ENCODE data around the gene OSMR. TPM values are rescaled to one million over a fixed set of nuclear protein-coding genes. Genes with fewer than 3 reads are reported as not detected.

OSMR gene
- total and polyA plus RNA-seq, 5 donors: 9.8 to 47.6 (median 19.4) TPM

DNA sequence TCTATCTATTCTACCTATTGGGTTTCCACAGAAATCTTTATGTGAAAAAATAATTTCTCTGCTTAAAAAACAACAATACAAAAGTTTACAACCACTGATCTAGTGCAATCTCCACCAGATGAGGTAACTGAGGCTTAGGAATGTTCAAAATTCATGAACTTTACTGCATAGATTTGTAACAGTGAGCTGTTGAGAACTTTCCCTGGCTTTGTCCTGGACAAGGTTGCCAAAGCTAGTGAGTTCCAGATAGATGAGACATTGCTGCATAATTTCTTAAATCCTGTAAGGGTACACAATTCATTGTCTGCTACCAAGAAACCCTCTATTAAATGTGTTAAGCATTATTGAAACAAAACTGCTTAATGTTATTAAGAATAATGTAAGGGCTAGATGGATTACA lies 102.7 kb downstream of the OSMR start:
- H3K27ac ChIP-seq (ENCODE audit: low read length): no peak overlapping the region
- H3K4me3 ChIP-seq (ENCODE audit: low read length): no peak overlapping the region
- intact Hi-C loops (cut with DNase I): no loop called here
- H3K9me3 ChIP-seq (ENCODE audit: control insufficient read depth, low read length): peaks cover 3% of the 10 kb centered on the region
- DNase-seq (no peak), ATAC-seq (no peak)
- no peaks in the 10 kb centered on the region for H3K4me1 ChIP-seq (ENCODE audit: control insufficient read depth, insufficient read depth, low read length)
- H3K27me3 ChIP-seq (ENCODE audit: control insufficient read depth, insufficient read depth): no peaks in the 10 kb centered on the region

DNA sequence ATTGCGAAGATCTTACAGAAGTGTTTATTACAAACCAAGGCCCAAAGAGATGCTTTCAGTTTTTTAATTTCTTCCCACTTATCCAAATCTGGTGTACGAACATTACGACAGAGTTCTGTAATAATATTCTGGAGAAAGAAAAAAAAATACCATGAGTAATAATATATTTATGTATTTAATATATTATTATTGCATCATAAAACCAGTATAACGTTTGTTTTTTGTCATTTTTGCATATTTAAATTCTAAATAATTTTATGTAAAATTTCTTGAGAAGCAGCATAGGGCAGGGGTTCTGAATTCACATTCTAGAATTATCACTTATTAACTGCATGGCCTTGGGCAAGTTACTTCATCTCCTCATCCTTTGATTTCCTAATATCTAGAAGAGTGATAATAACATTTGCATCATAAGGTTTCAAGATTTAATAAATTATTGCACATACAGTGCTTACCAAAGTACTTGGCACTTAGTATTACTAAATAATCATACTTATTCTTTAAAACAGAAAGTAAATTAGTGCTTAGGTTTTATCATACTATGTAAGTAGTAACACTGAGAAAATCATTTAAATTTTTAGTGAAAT lies 107.7 kb downstream of the OSMR start:
- 93% methylated on average over 4 of the region's 4 CpGs for WGBS
- H3K9me3 ChIP-seq (ENCODE audit: control insufficient read depth, low read length): peaks cover 3% of the 10 kb centered on the region
- DNase-seq (no peak), ATAC-seq (no peak)
- no peaks in the 10 kb centered on the region for H3K4me1 ChIP-seq (ENCODE audit: control insufficient read depth, insufficient read depth, low read length)
- intact Hi-C loops (cut with DNase I): no loop called here
- H3K27ac ChIP-seq (ENCODE audit: low read length): no peak overlapping the region
- H3K4me3 ChIP-seq (ENCODE audit: low read length): no peak overlapping the region
- no peaks in the 10 kb centered on the region for H3K27me3 ChIP-seq (ENCODE audit: control insufficient read depth, insufficient read depth)

DNA sequence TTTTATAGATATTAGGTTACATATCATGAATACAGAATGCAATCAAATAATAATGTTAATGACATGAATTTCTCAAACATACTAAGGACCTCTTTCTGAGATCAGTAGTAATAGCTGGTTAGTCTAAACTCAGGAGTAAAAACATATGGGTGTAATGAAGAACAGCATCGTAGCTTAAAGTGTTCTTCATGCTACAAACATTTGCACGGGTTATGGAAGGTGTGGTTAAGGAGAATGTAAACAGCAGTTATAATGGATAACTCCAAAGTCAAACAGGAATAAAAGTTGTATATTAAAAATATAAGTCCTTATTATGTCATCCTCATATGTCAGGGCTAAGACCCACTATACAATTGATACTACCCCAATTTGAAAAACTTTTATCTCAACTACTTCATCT lies 115.9 kb downstream of the OSMR start:
- H3K9me3 ChIP-seq (ENCODE audit: control insufficient read depth, low read length): no peaks in the 10 kb centered on the region
- WGBS: 98% methylated on average over 2 of the region's 2 CpGs
- ATAC-seq: no peak
- no peaks in the 10 kb centered on the region for H3K27me3 ChIP-seq (ENCODE audit: control insufficient read depth, insufficient read depth)
- H3K4me1 ChIP-seq (ENCODE audit: control insufficient read depth, insufficient read depth, low read length): no peaks in the 10 kb centered on the region
- H3K4me3 ChIP-seq (ENCODE audit: low read length): no peak overlapping the region
- intact Hi-C loops (cut with DNase I): no loop called here
- no peak overlapping the region for H3K27ac ChIP-seq (ENCODE audit: low read length)
- DNase-seq: no peak

DNA sequence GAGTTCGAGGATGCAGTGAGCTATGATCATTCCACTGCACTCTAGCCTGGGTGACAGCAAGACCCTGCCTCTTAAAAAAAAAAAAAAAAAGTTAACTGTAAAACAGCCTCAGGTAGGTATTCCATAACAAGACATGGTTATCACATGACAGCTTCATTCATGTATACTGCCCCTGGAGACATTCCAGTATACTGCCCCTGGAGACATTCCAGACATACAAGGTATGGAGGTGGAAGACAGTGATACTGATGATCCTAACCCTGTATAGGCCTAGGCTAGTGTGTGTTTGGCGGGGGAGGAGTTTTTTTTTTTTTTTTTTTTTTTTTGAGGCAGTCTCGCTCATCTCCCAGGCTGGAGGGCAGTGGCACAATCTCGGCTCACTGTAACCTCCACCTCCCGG lies 122.9 kb downstream of the OSMR start:
- intact Hi-C loops (cut with DNase I): no loop called here
- H3K27me3 ChIP-seq (ENCODE audit: control insufficient read depth, insufficient read depth): no peaks in the 10 kb centered on the region
- H3K4me3 ChIP-seq (ENCODE audit: low read length): no peak overlapping the region
- H3K4me1 ChIP-seq (ENCODE audit: control insufficient read depth, insufficient read depth, low read length): no peaks in the 10 kb centered on the region
- H3K27ac ChIP-seq (ENCODE audit: low read length): no peak overlapping the region
- DNase-seq: no peak
- no peaks in the 10 kb centered on the region for H3K9me3 ChIP-seq (ENCODE audit: control insufficient read depth, low read length)
- ATAC-seq: no peak
- 97% methylated on average over 5 of the region's 5 CpGs for WGBS

DNA sequence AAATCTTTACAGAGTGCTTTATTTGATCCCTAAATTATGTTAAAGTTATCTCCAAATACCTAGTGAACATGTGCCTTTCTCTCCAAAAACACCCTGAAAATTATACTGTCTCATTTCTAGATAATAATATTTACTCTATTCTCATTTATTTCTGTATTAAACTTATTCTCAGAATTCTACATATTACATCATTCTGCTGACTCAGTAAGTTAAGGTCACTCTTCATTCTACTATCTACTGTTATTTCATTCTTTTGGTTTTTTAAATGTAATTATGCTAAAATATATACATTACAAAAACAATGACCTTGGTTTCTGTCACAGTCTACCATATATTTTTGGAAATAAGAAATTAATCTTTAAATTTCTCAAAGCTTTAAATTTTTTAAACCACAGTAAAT lies 132.2 kb downstream of the OSMR start:
- no peaks in the 10 kb centered on the region for H3K4me1 ChIP-seq (ENCODE audit: control insufficient read depth, insufficient read depth, low read length)
- H3K27ac ChIP-seq (ENCODE audit: low read length): no peak overlapping the region
- DNase-seq: no peak
- ATAC-seq: no peak
- no peak overlapping the region for H3K4me3 ChIP-seq (ENCODE audit: low read length)
- no peaks in the 10 kb centered on the region for H3K9me3 ChIP-seq (ENCODE audit: control insufficient read depth, low read length)
- intact Hi-C loops (cut with DNase I): no loop called here
- no peaks in the 10 kb centered on the region for H3K27me3 ChIP-seq (ENCODE audit: control insufficient read depth, insufficient read depth)

DNA sequence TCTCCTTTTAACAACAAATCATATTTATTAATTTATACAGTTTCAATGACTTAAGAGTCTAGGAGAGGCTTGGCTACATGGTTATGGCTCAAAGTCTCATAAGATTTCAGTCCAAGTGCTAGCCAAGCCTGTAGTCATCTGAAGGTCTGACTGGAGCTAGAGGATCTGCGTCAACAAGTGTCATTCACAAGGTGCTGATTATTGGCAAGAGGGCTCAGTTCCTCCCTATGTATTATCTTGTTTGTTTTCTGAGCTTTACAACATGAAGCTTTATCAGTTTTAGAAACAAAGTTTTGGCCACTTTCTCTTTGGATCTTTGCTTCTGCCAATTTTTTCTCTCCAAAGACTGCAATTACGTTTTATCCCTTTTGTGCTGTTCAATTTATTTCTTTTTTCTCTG lies 133.7 kb downstream of the OSMR start:
- ATAC-seq (peak; percentile 43), DNase-seq (no peak)
- 65% methylated on average over 2 of the region's 2 CpGs for whole genome bisulfite sequencing
- intact Hi-C loops (cut with DNase I): no loop called here
- Histone ChIP-seq H3K4me3 (ENCODE audit: low read length) (no peak overlapping the region), H3K9me3 (ENCODE audit: control insufficient read depth, low read length) (no peaks in the 10 kb centered on the region), H3K27ac (ENCODE audit: low read length) (no peak overlapping the region), H3K27me3 (ENCODE audit: control insufficient read depth, insufficient read depth) (no peaks in the 10 kb centered on the region), H3K4me1 (ENCODE audit: control insufficient read depth, insufficient read depth, low read length) (no peaks in the 10 kb centered on the region)

Other genes with a start within 250 kb of the OSMR start
- 10 to 100 TPM; 27.6 to 43.1 (median 30.7) TPM for gene RICTOR, start 228.4 kb downstream of the OSMR start, total RNA-seq
- 6.6 TPM for gene RICTOR, start 228.4 kb downstream of the OSMR start, polyA plus RNA-seq